Activated CD8-positive, alpha-beta T cell treated with anti-CD3 and anti-CD28 coated beads, Interleukin-2, amount 10 ng/mL, durations not matched to agents 7 days and 5 days (primary cell): ENCODE results near the gene ABCE1. TPM values are rescaled to one million over a fixed set of nuclear protein-coding genes. Genes with fewer than 3 reads are reported as not detected.

Experiments
- ATAC-seq: fragments of 150-1000 bp; cut with Tn5 transposase; one replicate; pipeline ENCODE4 v1.10.0; 2021; ENCODE audit warnings: moderate library complexity
- CTCF ChIA-PET: fragments of 350-600 bp; sonication (Branson Sonifier 250); formaldehyde crosslinking; loops from one replicate; lab custom pipeline; 2021; ENCODE audit warnings: antibody characterized with exemption; lab: Charles Lee
- POLR2A ChIA-PET: fragments of 350-600 bp; sonication (Branson Sonifier 250); formaldehyde crosslinking; loops from one replicate; lab custom pipeline; 2021; ENCODE audit warnings: antibody characterized with exemption; lab: Charles Lee
- DNase-seq: peaks from one replicate; pipeline ENCODE4 v3.0.0-alpha.2; 2020
- H3K27ac Mint-ChIP-seq: one replicate; pipeline ENCODE4 v1.8.0; 2021; ENCODE audit warnings: mild to moderate bottlenecking, mixed read lengths
- H3K27me3 Mint-ChIP-seq: one replicate; pipeline ENCODE4 v1.8.0; 2021; ENCODE audit warnings: low read depth, mixed read lengths
- H3K36me3 Mint-ChIP-seq: one replicate; pipeline ENCODE4 v1.8.0; 2021; ENCODE audit warnings: low read depth, mixed read lengths
- H3K4me1 Mint-ChIP-seq: one replicate; pipeline ENCODE4 v1.8.0; 2021; ENCODE audit warnings: low read depth, mixed read lengths
- H3K4me3 Mint-ChIP-seq: one replicate; pipeline ENCODE4 v1.8.0; 2021; ENCODE audit warnings: mild to moderate bottlenecking, mixed read lengths
- H3K9me3 Mint-ChIP-seq: one replicate; pipeline ENCODE4 v1.8.0; 2022; ENCODE audit warnings: mixed read lengths; ENCODE audit not compliant: insufficient read depth
- total RNA-seq, 2 experiments: library from RNA; stranded (reverse); gene quantifications; one replicate each; pipeline ENCODE4 v1.2.3, GENCODE V29; 2021

The ABCE1 gene
- 10 to 100 TPM; 72.9 to 75.0 TPM for total RNA-seq

DNA sequence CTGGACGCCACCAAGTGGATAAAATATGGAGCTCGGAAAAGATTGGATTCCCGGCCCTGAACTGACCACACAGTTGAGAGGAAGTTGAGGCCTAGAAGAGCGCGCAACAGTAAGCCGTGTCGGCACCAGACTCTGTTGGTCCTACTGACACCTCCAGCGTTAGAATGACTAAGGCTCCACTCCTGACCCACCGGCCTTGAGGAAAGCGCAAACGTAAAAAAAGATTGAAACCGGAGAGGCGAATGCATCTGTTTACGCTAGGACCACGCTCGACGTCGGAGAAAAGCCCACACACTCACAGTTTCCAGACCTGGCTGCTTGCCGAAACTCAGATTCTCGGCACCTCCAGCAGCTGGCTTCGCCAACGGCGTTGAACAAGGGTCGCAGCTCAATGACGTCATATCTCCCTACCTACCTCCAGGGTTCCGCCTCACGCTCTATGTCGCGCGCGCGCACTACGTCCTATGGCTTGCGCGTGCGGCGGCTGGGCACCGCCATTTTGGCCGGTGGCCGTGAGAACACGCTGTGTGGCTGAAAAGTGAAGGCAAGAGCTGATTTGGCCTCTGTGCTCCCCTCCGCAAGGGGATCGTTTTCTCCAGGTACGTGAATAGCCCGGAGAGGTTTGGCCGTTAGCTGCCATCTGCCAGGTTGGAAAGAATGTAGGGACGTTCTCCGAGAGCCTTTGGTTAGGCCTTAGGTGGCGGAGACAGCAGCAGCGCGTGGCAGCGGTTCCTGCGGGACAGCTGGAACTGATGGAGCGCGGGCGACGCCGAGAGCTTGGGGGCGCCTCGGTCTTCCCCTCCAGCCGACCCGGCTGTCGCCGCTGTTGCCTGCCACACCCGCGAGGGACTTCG, at the start of gene ABCE1, which contains the start of gene ANAPC10:
Gene ABCE1, plus strand, starts transcription at position 491 of the 854 bp plus-strand sequence. CDS start 6,102 bp downstream, outside the sequence.
Gene ANAPC10, minus strand, starts transcription at position 376 of the 854 bp plus-strand sequence. CDS start 2,097 bp downstream, outside the sequence.
- Mint-ChIP-seq H3K36me3 (peaks cover 28% of the 10 kb centered on the region), H3K4me3 (peak within 1 kb of the TSS; percentile 86), H3K4me1 (peaks cover 24% of the 10 kb centered on the region), H3K27ac (peak within 1 kb of the TSS; percentile 94), H3K9me3 (no peaks in the 10 kb centered on the region), H3K27me3 (no peaks in the 10 kb centered on the region)
- ChIA-PET CTCF (interaction anchor here (0.9 to 1.8 kb wide), 10 partner anchors 9 to 84 kb away, joined by 3 to 7 read pairs (median 4); no protein-coding TSS in a partner anchor), POLR2A (interaction anchor here (0.6 to 2.7 kb wide), 17 partner anchors 9 to 521 kb away, joined by 3 to 27 read pairs (median 4); partner anchors contain the start of genes MMAA and OTUD4)
- DNase-seq (peak; percentile 97), ATAC-seq (peak; percentile 91)

DNA sequence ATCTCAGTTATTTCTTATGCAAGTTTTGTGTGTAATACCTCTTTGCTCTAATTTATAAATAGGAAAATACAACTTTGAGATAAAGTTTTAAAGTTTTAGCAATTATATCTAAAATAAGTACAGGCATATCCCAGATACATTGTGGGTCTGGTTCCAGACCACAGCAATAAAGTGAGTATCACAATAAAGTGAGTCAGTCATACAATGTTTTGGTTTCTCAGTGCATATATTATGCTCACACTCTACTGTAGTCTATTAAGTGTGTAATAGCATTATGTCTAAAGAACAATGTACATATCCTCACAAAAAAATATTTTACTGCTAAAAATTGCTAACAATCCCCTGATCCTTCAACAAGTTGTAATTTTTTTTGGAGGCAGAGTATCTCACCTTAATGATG, 49.3 kb upstream of the ABCE1 start:
- Mint-ChIP-seq H3K27me3 (no peaks in the 10 kb centered on the region), H3K27ac (no peak overlapping the region), H3K36me3 (peaks cover 10% of the 10 kb centered on the region), H3K4me1 (peaks cover 3% of the 10 kb centered on the region), H3K9me3 (no peaks in the 10 kb centered on the region), H3K4me3 (no peak overlapping the region)
- DNase-seq = no peak
- no peak for ATAC-seq
- ChIA-PET POLR2A (no interaction called here), CTCF (interaction anchor here (2.4 kb wide), 1 partner anchor 12 kb away, joined by 7 read pairs; no protein-coding TSS in a partner anchor)

DNA sequence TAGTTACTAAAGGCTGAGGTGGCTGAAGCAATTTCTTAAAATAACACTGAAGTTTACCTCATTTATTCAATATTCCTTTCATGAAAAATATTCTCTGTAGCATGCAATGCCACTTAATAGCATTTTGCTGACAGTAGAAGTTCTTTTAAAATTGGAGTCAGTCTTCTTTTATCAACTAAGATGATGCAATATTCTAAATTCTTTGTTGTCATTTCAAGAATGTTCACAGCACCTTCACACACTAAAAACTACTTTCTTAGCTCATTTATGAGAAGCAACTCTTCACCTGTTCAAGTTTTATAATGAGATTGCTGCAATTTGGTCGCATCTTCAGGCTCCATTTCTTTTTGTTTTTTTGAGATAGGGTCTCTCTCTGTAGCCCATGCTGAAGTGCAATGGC, 48.9 kb upstream of the ABCE1 start:
- H3K36me3 Mint-ChIP-seq = peaks cover 10% of the 10 kb centered on the region
- no peak for ATAC-seq
- H3K4me1 Mint-ChIP-seq = peaks cover 3% of the 10 kb centered on the region
- ChIA-PET POLR2A (no interaction called here), CTCF (interaction anchor here (2.4 kb wide), 1 partner anchor 11 kb away, joined by 7 read pairs; no protein-coding TSS in a partner anchor)
- H3K4me3 Mint-ChIP-seq = no peak overlapping the region
- no peak overlapping the region for H3K27ac Mint-ChIP-seq
- H3K27me3 Mint-ChIP-seq = no peaks in the 10 kb centered on the region
- no peaks in the 10 kb centered on the region for H3K9me3 Mint-ChIP-seq
- DNase-seq = no peak

DNA sequence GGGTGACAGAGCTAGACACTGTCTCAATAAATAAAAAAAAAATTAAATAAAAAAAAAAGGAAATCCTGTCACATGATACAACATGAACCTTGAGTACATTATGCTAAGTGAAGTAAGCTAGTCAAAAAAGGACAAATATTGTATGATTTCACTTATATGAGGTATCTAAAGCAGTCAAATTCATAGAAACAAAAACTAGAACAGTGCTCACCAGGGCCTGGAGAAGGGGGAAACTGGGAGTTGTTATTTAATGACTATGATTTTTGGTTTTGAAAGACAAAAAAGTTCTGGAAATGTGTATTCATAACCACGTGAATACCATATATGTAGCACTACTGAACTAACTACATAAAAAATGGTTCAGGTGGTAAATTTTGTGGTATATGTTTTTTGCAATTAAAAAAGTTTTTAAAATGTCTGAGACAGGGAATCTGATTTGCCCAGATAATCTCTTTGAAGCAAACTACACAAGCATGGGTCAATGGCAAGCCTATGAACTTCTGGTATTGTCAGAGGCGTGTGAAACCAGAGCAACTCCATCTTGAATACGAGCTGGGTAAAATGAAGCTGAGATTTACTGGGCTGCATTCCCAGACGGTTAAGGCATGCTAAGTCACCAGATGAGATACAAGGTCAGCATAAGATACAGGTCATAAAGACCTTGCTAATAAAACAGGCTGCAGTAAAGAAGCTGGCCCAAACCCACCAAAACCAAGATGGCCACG, 42.4 kb upstream of the ABCE1 start:
- ATAC-seq = no peak
- DNase-seq = no peak
- ChIA-PET CTCF (interaction anchor here (1.6 kb wide), 1 partner anchor 51 kb away, joined by 3 read pairs; no protein-coding TSS in a partner anchor), POLR2A (no interaction called here)
- H3K36me3 Mint-ChIP-seq = peaks cover 10% of the 10 kb centered on the region
- no peaks in the 10 kb centered on the region for H3K9me3 Mint-ChIP-seq
- H3K27me3 Mint-ChIP-seq = no peaks in the 10 kb centered on the region
- H3K4me1 Mint-ChIP-seq = peaks cover 33% of the 10 kb centered on the region
- H3K4me3 Mint-ChIP-seq = no peak overlapping the region
- no peak overlapping the region for H3K27ac Mint-ChIP-seq

DNA sequence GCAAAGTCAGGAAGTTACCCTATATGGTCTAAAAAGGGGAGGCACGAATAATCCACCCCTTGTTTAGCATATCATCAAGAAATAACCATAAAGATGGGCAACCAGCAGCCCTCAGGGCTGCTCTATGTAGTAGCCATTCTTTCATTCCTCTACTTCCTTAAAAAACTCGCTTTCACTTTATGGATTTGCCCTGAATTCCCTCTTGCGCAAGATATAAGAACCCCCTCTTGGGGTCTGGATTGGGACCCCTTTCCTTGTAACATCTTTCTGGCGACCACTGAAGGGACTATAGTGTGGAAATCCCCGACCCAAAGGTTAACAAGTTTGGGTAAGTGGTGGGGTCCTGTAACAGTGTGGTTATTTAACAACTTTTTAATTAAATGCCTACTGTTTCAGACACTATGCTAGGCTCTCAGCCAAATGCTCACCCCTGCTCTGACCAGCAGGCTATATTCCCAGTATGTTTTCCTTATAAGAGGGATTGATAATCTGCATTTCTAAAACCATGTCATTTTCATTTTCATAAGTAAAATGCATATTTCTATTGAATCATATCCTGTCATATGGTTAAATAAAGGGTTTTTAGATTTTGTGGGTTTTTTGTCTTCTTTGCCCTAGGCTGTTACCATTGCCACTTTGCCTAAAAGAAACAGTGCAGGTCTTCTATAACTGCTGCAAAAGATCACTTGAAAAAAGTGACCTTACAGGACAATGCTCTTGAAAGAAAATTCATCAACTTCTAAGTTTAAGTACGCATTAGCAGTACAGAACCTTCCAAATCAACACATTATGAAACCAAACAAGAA, 41.6 kb upstream of the ABCE1 start:
- H3K4me3 Mint-ChIP-seq = no peak overlapping the region
- H3K27me3 Mint-ChIP-seq = no peaks in the 10 kb centered on the region
- H3K4me1 Mint-ChIP-seq = peaks cover 33% of the 10 kb centered on the region
- DNase-seq (no peak), ATAC-seq (no peak)
- peaks cover 6% of the 10 kb centered on the region for H3K36me3 Mint-ChIP-seq
- CTCF ChIA-PET = interaction anchor here (1.6 kb wide), 1 partner anchor 52 kb away, joined by 3 read pairs; no protein-coding TSS in a partner anchor
- POLR2A ChIA-PET = no interaction called here
- no peaks in the 10 kb centered on the region for H3K9me3 Mint-ChIP-seq
- peak overlapping the region; percentile 16 for H3K27ac Mint-ChIP-seq

DNA sequence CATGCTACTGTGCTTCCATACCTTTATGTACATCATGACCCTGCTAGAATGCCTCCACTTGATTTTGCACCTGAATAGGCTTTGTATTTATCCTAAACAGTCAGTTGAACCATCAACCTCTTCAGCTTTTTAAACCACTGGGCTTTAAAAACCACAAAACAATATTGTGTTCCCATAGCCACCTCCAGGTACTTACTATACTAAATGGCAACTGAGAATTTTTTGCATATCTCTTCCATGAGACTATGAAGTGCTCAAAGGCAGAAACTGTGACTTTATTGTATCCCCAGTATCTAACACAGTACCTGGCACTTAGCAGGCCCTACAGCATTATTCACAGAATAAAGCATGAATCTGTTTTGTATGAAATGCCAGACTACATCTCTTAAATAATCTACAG, 39.9 kb upstream of the ABCE1 start:
- no peak overlapping the region for H3K27ac Mint-ChIP-seq
- H3K4me3 Mint-ChIP-seq = no peak overlapping the region
- H3K36me3 Mint-ChIP-seq = peaks cover 9% of the 10 kb centered on the region
- no peak for ATAC-seq
- POLR2A ChIA-PET = no interaction called here
- no peaks in the 10 kb centered on the region for H3K27me3 Mint-ChIP-seq
- DNase-seq = no peak
- CTCF ChIA-PET = interaction anchor here (0.7 to 1.6 kb wide), 2 partner anchors 10 to 23 kb away, joined by 3 read pairs; no protein-coding TSS in a partner anchor
- H3K4me1 Mint-ChIP-seq = peaks cover 33% of the 10 kb centered on the region
- H3K9me3 Mint-ChIP-seq = no peaks in the 10 kb centered on the region

DNA sequence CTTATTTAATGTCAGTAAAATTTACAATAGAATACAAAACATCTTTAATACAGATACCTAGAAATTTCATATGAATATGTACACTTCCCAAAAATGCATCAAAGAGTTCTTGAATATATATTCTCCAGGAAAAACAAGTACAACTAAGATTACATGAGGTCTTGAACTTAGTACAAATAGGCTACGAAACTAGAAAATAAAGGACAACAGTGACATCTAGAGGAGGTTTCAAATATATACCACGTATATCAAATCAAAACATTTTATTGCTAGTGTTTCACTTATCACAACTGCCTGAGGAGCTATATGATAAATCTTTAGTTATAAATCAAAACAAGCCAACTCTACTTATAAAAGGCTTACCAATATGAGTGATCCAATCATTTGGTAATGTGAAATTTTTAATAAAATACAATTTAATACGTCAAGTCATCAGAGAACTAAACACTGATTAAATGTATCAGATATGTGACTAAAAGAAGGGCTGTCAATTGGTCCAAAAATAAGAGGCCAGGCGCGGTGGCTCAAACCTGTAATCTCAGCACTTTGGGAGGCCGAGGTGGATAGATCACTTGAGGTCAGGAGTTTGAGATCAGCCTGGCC, 36.7 kb upstream of the ABCE1 start:
- peaks cover 24% of the 10 kb centered on the region for H3K4me1 Mint-ChIP-seq
- no peaks in the 10 kb centered on the region for H3K9me3 Mint-ChIP-seq
- H3K36me3 Mint-ChIP-seq = peaks cover 9% of the 10 kb centered on the region
- ATAC-seq (no peak), DNase-seq (no peak)
- ChIA-PET POLR2A (no interaction called here), CTCF (interaction anchor here (0.7 to 2.8 kb wide), 13 partner anchors 9 to 890 kb away, joined by 3 to 7 read pairs (median 4); no protein-coding TSS in a partner anchor)
- no peaks in the 10 kb centered on the region for H3K27me3 Mint-ChIP-seq
- no peak overlapping the region for H3K4me3 Mint-ChIP-seq
- no peak overlapping the region for H3K27ac Mint-ChIP-seq

DNA sequence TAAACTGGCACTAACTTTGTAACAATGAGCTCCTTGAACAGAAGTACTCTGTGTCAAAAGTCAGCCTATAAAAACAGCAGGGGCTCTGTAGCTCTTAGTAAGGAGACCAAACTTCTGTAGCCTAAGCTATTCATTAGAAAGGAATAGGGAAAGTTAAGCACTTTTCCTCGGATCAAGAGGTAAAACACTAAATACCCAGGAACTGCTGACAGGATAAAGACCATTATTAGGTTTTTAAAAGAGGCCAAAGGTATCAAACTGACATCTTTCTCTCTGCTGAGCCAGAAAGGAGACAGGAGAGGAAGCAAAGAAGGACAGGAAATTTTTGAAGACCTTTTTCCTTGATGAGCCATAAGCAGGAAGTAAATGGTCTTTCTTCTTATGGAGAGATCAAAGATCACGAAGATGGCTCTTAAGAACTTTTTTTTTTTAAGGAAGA, 32.0 kb upstream of the ABCE1 start:
- no peaks in the 10 kb centered on the region for H3K9me3 Mint-ChIP-seq
- DNase-seq = no peak
- H3K4me1 Mint-ChIP-seq = peaks cover 9% of the 10 kb centered on the region

DNA sequence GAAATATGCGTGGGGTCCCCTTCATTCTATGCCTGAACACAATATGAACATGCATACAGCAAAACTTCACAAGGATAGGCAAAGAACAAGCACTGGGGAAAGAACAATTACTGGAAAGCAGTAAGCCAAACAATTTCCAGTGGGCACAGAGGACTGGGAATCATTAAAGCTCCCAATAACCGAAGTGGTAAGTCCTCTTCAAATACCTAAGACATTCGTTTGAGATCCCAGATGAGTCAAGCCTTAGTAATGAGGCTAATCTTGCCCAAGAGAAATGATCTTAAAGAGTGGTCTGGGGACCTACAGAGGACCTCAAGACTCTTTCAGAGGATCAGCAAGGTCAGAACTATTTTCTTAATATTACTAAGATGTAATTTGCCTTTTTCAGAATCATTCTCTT, 28.8 kb upstream of the ABCE1 start:
- DNase-seq = no peak
- Mint-ChIP-seq H3K4me1 (peaks cover 9% of the 10 kb centered on the region), H3K36me3 (peaks cover 9% of the 10 kb centered on the region), H3K9me3 (no peaks in the 10 kb centered on the region), H3K27ac (no peak overlapping the region), H3K27me3 (no peaks in the 10 kb centered on the region), H3K4me3 (no peak overlapping the region)
- POLR2A ChIA-PET = no interaction called here
- CTCF ChIA-PET = interaction anchor here (0.6 kb wide), 1 partner anchor 110 kb away, joined by 3 read pairs; no protein-coding TSS in a partner anchor
- no peak for ATAC-seq

More for the DNA sequence above, 32.0 kb upstream of the ABCE1 start:
- no peak overlapping the region for H3K27ac Mint-ChIP-seq
- ChIA-PET POLR2A (no interaction called here), CTCF (interaction anchor here (1.2 kb wide), 1 partner anchor 18 kb away, joined by 3 read pairs; no protein-coding TSS in a partner anchor)
- H3K36me3 Mint-ChIP-seq = peaks cover 16% of the 10 kb centered on the region
- no peak overlapping the region for H3K4me3 Mint-ChIP-seq
- no peak for ATAC-seq
- no peaks in the 10 kb centered on the region for H3K27me3 Mint-ChIP-seq

DNA sequence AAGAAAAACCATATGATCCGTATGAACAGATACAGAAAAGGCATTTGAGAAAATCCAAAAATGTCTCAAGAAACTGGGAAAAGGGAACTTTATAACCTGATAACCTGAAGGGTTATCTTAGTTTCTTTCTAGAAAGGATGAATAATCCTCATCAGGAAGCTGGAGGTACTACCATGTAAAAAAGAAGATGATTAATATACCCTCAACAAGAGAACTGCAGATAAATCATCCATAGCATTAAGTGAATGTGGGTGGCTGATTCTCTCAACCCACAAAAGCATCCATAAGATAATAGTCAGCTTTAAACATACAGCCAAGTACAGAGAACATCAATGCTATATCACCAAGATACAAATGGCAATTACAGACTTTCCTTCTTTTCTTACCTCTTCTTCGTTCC, 26.6 kb upstream of the ABCE1 start:
- no peak overlapping the region for H3K27ac Mint-ChIP-seq
- ATAC-seq (no peak), DNase-seq (no peak)
- H3K4me1 Mint-ChIP-seq = peaks cover 15% of the 10 kb centered on the region
- H3K27me3 Mint-ChIP-seq = no peaks in the 10 kb centered on the region
- no peaks in the 10 kb centered on the region for H3K9me3 Mint-ChIP-seq
- H3K36me3 Mint-ChIP-seq = peaks cover 21% of the 10 kb centered on the region
- no peak overlapping the region for H3K4me3 Mint-ChIP-seq
- ChIA-PET POLR2A (interaction anchor here (0.6 kb wide), 1 partner anchor 447 kb away, joined by 3 read pairs; no protein-coding TSS in a partner anchor), CTCF (no interaction called here)
